Activated naive CD8-positive, alpha-beta T cell treated with anti-CD3 and anti-CD28 coated beads for 36 hours (primary cell): ENCODE results near the gene C1orf210. TPM values are rescaled to one million over a fixed set of nuclear protein-coding genes. Genes with fewer than 3 reads are reported as not detected.

ENCODE experiments used
- DNase-seq: peaks from one replicate; pipeline ENCODE4 v3.0.0; 2021
- H3K27ac Mint-ChIP-seq: one replicate; pipeline ENCODE4 v1.8.0; 2022; ENCODE audit warnings: mild to moderate bottlenecking, moderate library complexity, mixed read lengths
- H3K27me3 Mint-ChIP-seq: one replicate; pipeline ENCODE4 v1.8.0; 2022; ENCODE audit warnings: mild to moderate bottlenecking, mixed read lengths
- H3K36me3 Mint-ChIP-seq: one replicate; pipeline ENCODE4 v1.8.0; 2021; ENCODE audit warnings: mild to moderate bottlenecking, mixed read lengths
- H3K4me1 Mint-ChIP-seq: one replicate; pipeline ENCODE4 v1.8.0; 2021; ENCODE audit warnings: mixed read lengths
- H3K4me3 Mint-ChIP-seq: one replicate; pipeline ENCODE4 v1.8.0; 2022; ENCODE audit warnings: mild to moderate bottlenecking, moderate library complexity, mixed read lengths
- H3K9me3 Mint-ChIP-seq: one replicate; pipeline ENCODE4 v1.8.0; 2022; ENCODE audit warnings: mixed read lengths
- total RNA-seq, 2 experiments: library from RNA; stranded (reverse); gene quantifications; one replicate each; pipeline ENCODE4 v1.2.3, GENCODE V29; 2021

Gene C1orf210
- total RNA-seq, 2 experiments from 2014 or later, result not detected

GRCh38 chr1:43265431-43265830, 19.9 kb downstream of the C1orf210 start:
- DNase-seq, result no peak
- Mint-ChIP-seq H3K27me3 (peaks cover 10% of the 10 kb centered on the region), H3K36me3 (no peaks in the 10 kb centered on the region), H3K4me3 (no peak overlapping the region), H3K27ac (no peak overlapping the region), H3K9me3 (peaks cover 5% of the 10 kb centered on the region), H3K4me1 (no peaks in the 10 kb centered on the region)

GRCh38 chr1:43258370-43258769, 27.0 kb downstream of the C1orf210 start:
- Mint-ChIP-seq H3K27me3 (no peaks in the 10 kb centered on the region), H3K9me3 (peaks cover 1% of the 10 kb centered on the region), H3K4me3 (no peak overlapping the region), H3K27ac (no peak overlapping the region), H3K4me1 (no peaks in the 10 kb centered on the region), H3K36me3 (no peaks in the 10 kb centered on the region)
- DNase-seq, result no peak

GRCh38 chr1:43256675-43257570, 28.5 kb downstream of the C1orf210 start:
- Mint-ChIP-seq H3K27me3 (no peaks in the 10 kb centered on the region), H3K9me3 (no peaks in the 10 kb centered on the region), H3K27ac (no peak overlapping the region), H3K4me3 (no peak overlapping the region), H3K4me1 (no peaks in the 10 kb centered on the region), H3K36me3 (no peaks in the 10 kb centered on the region)
- no peak for DNase-seq

DNA sequence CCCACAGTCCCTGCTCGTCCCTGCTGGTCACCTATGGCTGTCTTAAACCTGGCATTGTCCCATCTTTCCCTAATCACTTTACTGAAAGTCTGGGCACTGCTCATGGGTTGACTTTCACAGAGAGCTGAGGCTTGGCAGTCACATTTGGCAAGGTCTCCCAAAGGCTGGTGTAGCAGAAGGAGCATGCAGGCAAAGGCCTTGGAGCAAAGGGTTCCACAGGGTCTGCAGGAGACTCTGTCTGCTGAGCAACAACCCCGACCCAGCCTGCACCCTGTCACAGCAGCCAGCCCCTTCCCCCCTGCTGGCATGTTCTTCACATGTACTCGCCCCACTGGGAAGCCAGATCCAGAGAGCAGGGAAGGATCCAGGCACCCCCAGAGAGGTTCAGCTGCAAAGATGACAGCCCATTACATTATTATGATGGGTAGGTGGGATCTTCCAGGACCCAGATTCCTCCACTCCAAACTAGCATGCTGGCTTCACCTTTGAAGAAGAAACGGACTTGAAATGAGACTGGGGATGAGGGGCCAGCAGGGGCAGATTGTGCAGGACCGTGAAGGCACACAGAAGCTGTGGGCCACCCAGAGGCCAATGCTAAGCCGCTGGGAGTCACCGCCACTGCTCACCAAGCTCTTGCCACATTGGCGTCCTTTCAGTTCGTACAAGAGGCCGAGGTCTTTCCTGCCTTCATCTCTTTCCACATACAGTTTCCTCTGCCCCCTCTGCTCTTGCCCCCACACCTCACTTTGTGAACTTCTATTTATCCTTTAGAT, 29.8 kb downstream of the C1orf210 start:
- Mint-ChIP-seq H3K9me3 (no peaks in the 10 kb centered on the region), H3K4me1 (no peaks in the 10 kb centered on the region), H3K27ac (no peak overlapping the region), H3K4me3 (no peak overlapping the region), H3K36me3 (no peaks in the 10 kb centered on the region), H3K27me3 (no peaks in the 10 kb centered on the region)
- DNase-seq, result no peak

- no peak overlapping the region for H3K4me3 Mint-ChIP-seq
- H3K27me3 Mint-ChIP-seq, result no peaks in the 10 kb centered on the region
- no peaks in the 10 kb centered on the region for H3K9me3 Mint-ChIP-seq
- no peaks in the 10 kb centered on the region for H3K36me3 Mint-ChIP-seq
- H3K27ac Mint-ChIP-seq, result no peak overlapping the region
- no peak for DNase-seq
- no peaks in the 10 kb centered on the region for H3K4me1 Mint-ChIP-seq
Observed at GRCh38 chr1:43253876-43254275, 31.5 kb downstream of the C1orf210 start.

DNA sequence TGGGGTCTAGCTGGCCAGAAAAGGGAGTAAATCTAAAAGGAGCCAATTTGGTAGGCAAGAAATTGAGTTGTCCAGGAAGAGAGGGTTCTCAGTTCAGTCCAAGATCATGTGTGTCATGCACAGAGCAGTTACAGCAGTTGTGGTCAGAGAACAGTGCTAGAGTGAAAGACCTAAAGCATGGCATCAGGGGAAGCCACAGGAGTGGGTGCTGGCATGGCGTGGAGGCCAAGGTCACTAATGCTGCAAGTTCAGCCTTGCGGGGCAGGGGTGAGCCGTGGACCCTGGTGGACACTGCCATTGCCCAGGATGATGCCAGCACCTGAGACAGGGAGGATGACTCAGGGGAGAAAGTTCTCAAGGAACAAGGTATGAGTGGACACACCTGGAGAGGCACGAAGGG, 32.2 kb downstream of the C1orf210 start:
- Mint-ChIP-seq H3K9me3 (no peaks in the 10 kb centered on the region), H3K4me3 (no peak overlapping the region), H3K27ac (no peak overlapping the region), H3K27me3 (no peaks in the 10 kb centered on the region), H3K4me1 (no peaks in the 10 kb centered on the region), H3K36me3 (no peaks in the 10 kb centered on the region)
- DNase-seq, result no peak

- no peak overlapping the region for H3K27ac Mint-ChIP-seq
Observed at GRCh38 chr1:43252225-43252624, 33.2 kb downstream of the C1orf210 start.

DNA sequence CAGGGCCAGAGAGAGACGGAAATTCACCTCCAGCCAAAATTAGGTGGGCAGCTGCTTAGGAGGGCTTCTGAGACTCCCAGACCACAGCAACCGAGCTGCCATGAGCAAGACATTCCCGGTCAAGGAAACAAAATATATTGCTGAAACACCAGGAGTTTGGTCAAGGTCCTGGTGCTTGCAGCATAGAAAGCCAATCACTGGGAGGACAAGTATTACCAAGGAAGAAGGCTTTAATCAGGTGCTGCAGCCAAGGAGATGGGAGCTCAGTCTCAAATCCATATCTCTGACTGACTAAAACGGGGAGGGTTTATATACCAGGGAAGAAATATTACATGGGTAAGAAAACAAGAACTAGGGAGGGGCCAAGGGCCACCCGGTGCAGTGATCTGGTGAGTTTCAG, 34.4 kb downstream of the C1orf210 start:
- no peaks in the 10 kb centered on the region for H3K36me3 Mint-ChIP-seq
- no peak overlapping the region for H3K27ac Mint-ChIP-seq
- H3K4me1 Mint-ChIP-seq, result no peaks in the 10 kb centered on the region
- no peaks in the 10 kb centered on the region for H3K27me3 Mint-ChIP-seq
- no peak for DNase-seq
- H3K9me3 Mint-ChIP-seq, result peaks cover 1% of the 10 kb centered on the region
- no peak overlapping the region for H3K4me3 Mint-ChIP-seq

More at GRCh38 chr1:43252225-43252624, 33.2 kb downstream of the C1orf210 start:
- Mint-ChIP-seq H3K4me3 (no peak overlapping the region), H3K36me3 (no peaks in the 10 kb centered on the region), H3K27me3 (no peaks in the 10 kb centered on the region), H3K9me3 (peaks cover 1% of the 10 kb centered on the region), H3K4me1 (no peaks in the 10 kb centered on the region)
- DNase-seq, result no peak

- no peaks in the 10 kb centered on the region for H3K4me1 Mint-ChIP-seq
- no peak for DNase-seq
- H3K27me3 Mint-ChIP-seq, result no peaks in the 10 kb centered on the region
- no peak overlapping the region for H3K4me3 Mint-ChIP-seq
- no peaks in the 10 kb centered on the region for H3K36me3 Mint-ChIP-seq
- H3K9me3 Mint-ChIP-seq, result peaks cover 1% of the 10 kb centered on the region
- no peak overlapping the region for H3K27ac Mint-ChIP-seq
Observed at GRCh38 chr1:43250351-43250761, 35.0 kb downstream of the C1orf210 start.

DNA sequence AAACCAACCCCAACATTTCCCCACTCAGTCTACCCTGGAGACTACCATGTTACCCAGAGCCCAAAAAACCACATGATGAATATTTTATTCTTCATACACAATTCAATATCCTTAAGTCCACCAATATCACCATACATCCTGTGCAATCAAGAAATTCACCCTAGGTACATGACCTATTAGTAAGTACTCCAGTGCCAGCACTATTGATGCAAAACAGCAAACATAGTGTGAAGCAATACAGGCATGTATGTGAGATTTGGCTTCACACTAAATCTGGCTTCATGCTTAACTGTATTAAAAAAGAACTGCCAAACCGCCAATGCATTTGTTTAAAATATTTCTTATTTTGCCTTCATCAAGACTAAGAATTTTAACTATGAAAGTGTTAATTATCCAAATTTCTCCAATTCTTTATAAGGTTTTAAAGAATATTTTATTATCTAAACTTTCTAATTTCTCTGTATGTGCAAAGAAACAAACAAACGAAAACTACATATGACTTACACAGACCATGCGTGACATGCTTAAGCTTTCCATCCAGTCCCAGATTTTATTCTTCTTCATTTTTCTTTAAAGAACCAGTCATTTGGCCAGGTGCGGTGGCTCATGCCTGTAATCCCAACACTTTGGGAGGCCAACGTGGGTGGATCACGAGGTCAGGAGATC, 38.0 kb downstream of the C1orf210 start:
- Mint-ChIP-seq H3K4me3 (no peak overlapping the region), H3K27ac (no peak overlapping the region), H3K9me3 (peaks cover 1% of the 10 kb centered on the region), H3K27me3 (no peaks in the 10 kb centered on the region), H3K4me1 (no peaks in the 10 kb centered on the region), H3K36me3 (no peaks in the 10 kb centered on the region)
- DNase-seq, result no peak

DNA sequence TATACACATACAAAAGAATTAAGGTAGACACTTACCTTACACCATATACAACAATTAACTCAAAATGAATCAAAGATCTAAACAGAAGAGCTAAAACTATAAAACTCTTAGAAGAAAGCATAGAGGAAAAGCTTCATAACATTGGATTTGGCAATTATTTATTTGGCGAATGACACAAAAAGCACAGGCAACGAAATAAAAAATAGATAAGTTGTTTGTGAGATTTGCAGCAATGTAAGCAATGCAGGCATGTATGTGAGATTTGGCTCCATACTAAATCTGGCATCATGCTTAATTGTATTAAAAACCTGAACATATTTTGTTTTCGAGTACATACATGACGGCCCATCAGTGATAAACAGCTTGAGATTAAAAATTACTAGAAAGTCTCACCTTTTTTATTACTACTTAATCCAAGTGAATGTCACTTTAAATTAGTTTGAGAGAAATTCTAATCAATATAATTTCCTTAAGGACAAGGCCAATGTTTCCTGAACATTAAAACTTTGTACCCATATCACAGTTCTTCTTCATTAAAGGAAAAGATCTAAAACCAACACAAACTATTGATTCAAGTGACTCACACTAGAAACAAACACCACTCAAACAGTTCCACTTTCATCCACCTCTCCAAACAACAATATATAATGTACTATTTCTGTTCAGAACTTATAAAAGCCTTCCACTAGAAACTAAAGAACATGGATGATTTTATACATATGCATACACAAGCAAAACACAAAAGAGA, 38.7 kb downstream of the C1orf210 start:
- H3K9me3 Mint-ChIP-seq, result peaks cover 1% of the 10 kb centered on the region
- no peak for DNase-seq
- H3K36me3 Mint-ChIP-seq, result no peaks in the 10 kb centered on the region
- no peaks in the 10 kb centered on the region for H3K4me1 Mint-ChIP-seq
- no peaks in the 10 kb centered on the region for H3K27me3 Mint-ChIP-seq
- no peak overlapping the region for H3K4me3 Mint-ChIP-seq
- no peak overlapping the region for H3K27ac Mint-ChIP-seq

DNA sequence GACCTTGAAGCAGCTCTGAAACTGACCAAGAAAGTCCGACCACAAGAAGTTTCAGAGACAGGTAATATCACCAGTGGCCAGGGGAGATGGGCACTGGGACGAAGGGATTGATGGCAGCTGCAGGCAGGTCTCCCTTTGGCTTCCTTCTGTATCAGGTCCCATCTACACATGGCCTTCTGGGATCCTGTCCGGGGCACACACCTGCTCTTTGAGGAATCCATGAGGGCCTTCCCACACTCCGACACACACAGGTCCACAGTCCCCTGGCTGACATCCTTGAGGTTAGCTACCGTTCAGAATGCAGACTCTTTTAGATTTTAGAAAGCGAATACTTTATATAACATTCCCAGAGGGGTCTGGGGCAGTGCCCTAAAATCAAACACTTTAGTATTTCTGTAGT, 42.1 kb downstream of the C1orf210 start:
- peaks cover 2% of the 10 kb centered on the region for H3K4me1 Mint-ChIP-seq
- H3K27ac Mint-ChIP-seq, result no peak overlapping the region
- peaks cover 5% of the 10 kb centered on the region for H3K9me3 Mint-ChIP-seq
- H3K4me3 Mint-ChIP-seq, result no peak overlapping the region
- H3K36me3 Mint-ChIP-seq, result no peaks in the 10 kb centered on the region
- no peak for DNase-seq
- no peaks in the 10 kb centered on the region for H3K27me3 Mint-ChIP-seq

- Mint-ChIP-seq H3K9me3 (peaks cover 3% of the 10 kb centered on the region), H3K27ac (no peak overlapping the region), H3K4me1 (peaks cover 2% of the 10 kb centered on the region), H3K36me3 (no peaks in the 10 kb centered on the region), H3K4me3 (no peak overlapping the region), H3K27me3 (no peaks in the 10 kb centered on the region)
- no peak for DNase-seq
Observed at GRCh38 chr1:43241413-43241836, 44.0 kb downstream of the C1orf210 start.

- Mint-ChIP-seq H3K4me1 (peaks cover 2% of the 10 kb centered on the region), H3K36me3 (no peaks in the 10 kb centered on the region), H3K27me3 (no peaks in the 10 kb centered on the region), H3K27ac (peak overlapping the region; percentile 4), H3K9me3 (peaks cover 3% of the 10 kb centered on the region), H3K4me3 (no peak overlapping the region)
- no peak for DNase-seq
Observed at GRCh38 chr1:43239484-43239883, 45.9 kb downstream of the C1orf210 start.
